Stimulated activated CD8-positive, alpha-beta memory T cell treated with anti-CD3 and anti-CD28 coated beads, Interleukin-7, amount 100 ng/mL, for 48 hours (primary cell): ENCODE data around the gene MYO6.
"Not testable (repeated sequence)": the region's sequence is repeated elsewhere in the genome, so short reads cannot be mapped to it uniquely, and the experiment has no call there.

Source experiments
- DNase-seq, 2 donors: peaks; one replicate each; pipeline ENCODE4 v3.0.0-alpha.2; 2020; ENCODE audit warnings: low read depth in 1 of 2; ENCODE audit errors: extremely low read depth in 1 of 2

The MYO6 gene

DNA sequence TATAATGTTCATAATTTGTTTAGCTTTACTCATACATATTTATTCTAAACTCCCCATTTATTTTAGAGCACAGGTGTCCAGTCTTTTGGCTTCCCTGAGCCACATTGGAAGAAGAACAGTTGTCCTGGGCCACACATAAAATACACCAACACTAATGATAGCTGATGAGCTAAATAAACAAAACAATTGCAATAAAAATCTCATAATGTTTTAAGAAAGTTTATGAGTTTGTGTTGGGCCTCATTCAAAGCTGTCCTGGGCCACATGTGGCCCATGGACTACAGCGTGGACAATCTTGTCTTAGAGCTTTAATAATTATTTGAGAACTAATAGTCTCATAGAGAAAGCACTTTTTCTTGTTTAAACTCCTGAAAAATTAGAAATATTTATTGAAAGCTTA is 131.3 kb downstream of the MYO6 start:
- no peak for DNase-seq

DNA sequence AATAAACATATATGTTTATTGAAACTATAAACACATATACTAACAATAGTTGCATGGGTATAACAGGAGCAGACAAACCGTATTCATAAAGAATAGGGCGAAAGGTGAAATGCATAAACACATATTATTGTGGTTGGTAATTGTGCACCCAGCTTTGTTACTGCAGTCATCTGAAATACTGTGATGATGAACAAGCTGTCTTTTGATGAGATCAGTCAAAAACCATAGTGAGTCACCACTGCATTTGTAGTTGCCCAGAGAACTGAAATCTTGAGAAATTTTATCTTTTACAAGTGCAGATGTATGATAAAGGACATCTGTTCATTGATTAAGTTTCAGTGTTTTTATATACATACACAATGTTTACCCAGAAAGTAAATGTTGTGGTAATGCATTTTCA is 133.7 kb downstream of the MYO6 start:
- DNase-seq = no peak

DNA sequence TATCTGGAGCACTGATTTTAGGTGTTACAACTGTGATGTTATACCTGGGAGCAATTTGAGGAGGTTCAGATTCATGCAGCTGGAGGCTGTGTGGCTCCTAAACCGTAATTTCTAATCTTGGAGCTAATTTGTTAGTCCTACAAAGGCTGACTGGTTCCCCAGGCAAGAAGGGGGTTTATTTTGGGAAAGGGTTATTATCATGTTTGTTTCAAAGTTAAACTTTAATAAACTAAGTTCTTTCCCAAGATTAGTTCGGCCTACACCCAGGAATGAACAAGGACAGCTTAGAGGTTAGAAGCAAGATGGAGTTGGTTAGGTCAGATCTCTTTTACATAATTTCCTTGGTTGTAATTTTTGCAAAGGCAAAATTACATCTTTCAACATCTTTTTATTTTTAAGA is 135.8 kb downstream of the MYO6 start:
- no peak for DNase-seq

DNA sequence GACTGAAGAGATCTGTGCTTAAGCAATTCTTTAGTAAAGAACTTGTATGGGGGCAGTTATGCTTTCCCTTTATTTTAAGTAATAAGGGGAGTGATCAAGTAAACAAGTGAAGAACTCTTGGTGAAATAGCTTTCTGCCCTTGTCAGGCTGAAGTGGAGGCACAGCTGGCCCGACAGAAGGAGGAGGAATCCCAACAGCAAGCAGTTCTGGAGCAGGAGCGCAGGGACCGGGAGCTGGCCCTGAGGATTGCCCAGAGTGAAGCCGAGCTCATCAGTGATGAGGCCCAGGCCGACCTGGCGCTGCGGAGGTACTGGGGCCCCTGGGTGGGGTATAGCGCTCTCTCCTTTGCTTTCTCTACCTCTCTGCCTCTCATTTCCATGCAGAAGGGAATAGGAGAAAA is 143.3 kb downstream of the MYO6 start:
- no peak for DNase-seq

DNA sequence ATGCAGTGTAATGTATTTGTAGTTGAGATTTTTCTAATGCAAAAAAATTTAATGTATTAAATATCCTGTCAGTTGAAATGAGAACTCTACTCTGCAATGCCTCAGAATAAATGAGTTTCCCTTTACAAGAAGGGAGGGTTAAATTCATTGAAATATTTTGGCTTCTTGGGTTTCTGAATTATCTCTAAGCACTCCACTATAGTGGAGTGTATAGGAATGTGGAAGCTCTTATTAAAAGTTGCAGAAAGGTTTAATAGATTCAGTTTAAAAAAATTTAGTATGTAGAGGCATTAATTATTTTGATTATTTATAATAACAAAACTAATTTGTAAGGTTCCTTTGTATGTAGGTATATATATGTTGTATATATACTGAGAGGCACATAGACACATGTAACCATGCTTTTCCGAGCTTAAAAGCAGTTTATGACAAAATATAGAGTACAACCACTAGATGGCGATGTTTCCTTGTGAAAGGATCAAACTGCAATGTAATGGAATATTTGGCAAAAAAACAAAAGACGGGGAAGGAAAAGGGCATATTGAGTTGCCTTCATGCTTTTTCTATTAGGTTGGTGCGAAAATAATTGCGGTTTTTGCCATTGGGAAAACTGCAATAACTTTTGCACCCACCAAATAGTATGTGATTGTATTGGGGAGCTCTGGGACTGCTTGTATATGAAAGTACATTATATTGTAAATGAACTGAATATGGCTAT is 144.2 kb downstream of the MYO6 start:
- DNase-seq = no peak

DNA sequence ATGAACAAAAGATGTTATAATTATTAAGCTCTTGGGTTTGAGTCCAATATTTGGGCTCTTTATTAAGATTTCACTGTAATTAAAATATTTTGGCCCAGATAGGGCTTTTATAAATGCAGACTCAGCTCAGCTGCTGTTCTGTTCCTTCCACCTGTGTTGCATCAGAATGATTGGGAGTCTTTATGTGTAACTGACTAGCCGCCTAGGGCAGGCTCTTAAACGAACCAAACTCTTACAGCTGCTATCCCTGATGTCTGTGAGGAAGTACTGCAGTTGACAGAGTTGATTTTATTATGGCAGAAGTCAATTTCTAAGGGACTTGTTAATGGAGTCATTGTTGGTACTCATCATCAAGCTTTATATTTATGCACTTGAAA is 144.7 kb downstream of the MYO6 start:
- no peak for DNase-seq

DNA sequence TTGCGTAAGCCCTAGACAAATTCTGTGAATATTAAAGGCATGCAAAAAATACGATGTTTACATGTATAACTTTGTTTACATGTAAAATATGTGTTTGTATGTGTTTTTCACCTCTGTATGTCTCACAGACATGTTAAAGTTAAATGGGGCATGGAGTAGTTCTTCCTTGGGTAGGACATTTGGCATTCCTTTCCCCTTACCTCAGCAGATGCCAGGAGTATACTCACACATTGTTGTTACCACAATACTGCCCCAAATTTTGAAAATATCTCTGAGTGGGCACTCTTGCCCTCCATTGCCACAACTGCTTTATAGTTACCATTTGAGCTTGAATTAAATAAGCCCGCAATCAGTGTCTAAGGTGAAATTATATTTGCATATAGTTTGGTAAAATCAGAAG is 147.5 kb downstream of the MYO6 start:
- DNase-seq = no peak

DNA sequence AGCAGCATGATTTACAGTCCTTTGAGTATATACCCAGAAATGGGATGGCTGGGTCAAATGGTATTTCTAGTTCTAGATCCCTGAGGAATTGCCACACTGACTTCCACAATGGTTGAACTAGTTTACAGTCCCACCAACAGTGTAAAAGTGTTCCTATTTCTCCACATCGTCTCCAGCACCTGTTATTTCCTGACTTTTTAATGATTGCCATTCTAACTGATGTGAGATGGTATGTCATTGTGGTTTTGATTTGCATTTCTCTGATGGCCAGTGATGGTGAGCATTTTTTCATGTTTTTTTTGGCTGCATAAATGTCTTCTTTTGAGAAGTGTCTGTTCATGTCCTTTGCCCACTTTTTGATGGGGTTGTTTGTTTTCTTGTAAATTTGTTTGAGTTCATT is 151.2 kb downstream of the MYO6 start:
- DNase-seq = not testable (repeated sequence)

DNA sequence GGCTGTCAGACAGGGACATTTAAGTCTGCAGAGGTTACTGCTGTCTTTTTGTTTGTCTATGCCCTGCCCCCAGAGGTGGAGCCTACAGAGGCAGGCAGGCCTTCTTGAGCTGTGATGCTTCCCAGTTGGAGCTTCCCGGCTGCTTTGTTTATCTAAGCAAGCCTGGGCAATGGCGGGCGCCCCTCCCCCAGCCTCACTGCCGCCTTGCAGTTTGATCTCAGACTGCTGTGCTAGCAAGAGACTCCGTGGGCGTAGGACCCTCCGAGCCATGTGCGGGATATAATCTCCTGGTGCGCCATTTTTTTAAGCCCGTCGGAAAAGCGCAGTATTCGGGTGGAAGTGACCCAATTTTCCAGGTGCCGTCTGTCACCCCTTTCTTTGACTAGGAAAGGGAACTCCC is 156.1 kb downstream of the MYO6 start:
- not testable (repeated sequence) for DNase-seq

DNA sequence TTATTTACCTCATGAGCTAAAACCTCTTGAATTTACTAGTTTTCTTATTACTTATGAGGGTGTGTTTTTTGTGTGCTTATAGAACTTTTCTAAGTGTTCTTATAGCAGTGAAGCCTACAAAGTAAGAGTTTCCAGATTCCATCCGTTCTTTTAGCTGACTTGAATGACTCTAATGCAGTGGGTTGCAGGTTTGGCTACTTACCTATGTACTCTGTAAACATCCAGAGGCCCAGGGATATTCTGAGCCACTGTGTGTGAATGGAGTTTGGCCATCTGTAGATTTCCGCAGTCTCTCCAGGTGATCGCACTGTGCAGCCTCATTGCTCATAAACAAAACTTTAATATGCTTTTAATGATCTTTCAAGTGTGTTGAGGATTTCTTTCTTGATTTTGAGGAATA is 157.8 kb downstream of the MYO6 start:
- DNase-seq = no peak

DNA sequence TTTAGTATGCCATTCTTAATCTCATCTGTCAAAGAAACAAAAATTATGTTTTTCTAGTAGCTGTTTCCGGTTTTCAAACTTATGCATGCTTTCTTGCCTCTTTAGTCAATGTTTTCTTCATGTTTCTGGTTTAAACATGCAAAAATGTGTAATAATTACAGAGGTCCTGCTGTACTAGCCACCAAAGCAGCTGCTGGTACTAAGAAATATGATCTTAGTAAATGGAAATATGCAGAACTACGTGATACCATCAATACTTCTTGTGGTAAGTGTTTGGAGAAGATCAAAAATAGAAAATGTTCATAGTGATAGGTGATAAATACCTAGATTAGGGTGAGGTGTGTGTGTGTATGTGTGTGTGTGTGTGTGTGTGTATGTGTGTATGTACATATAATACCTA is 158.4 kb downstream of the MYO6 start:
- no peak for DNase-seq

DNA sequence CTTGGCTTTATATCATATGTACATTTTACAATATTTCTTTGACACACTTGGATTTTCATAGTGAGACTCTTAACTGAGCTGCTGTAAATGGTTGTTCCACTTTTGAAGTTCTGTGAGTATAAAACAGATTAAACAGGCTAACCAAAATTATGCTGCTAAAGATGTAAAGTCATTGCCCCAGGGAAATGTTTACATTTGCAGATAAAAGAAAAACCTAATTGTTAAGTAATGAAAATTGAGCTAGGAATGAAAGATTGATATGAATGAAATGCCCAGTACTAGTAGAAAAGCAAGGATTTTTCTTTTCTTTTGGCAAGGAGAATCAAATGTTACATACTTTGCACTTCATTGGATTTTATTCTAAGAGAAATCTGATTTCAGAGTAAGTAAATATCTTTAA is 164.0 kb downstream of the MYO6 start:
- no peak for DNase-seq

DNA sequence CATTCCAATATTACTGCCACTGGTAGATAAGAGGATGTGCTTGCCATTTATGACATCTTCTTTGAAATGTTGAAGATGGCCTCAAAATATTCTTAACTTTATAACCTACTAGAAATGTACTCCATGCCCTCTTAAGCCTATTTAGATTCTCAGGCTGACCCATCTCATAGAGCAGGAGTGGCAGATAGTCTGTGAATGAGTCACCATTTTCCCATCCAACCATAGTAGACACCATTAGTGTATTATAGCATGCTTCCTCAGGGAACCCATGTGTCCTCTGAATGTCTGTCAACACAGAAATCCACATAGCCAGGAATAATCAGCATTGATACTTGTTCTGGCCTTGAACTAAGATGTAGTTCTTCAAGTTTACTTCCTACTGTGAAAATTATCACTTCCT is 173.2 kb downstream of the MYO6 start:
- no peak for DNase-seq

DNA sequence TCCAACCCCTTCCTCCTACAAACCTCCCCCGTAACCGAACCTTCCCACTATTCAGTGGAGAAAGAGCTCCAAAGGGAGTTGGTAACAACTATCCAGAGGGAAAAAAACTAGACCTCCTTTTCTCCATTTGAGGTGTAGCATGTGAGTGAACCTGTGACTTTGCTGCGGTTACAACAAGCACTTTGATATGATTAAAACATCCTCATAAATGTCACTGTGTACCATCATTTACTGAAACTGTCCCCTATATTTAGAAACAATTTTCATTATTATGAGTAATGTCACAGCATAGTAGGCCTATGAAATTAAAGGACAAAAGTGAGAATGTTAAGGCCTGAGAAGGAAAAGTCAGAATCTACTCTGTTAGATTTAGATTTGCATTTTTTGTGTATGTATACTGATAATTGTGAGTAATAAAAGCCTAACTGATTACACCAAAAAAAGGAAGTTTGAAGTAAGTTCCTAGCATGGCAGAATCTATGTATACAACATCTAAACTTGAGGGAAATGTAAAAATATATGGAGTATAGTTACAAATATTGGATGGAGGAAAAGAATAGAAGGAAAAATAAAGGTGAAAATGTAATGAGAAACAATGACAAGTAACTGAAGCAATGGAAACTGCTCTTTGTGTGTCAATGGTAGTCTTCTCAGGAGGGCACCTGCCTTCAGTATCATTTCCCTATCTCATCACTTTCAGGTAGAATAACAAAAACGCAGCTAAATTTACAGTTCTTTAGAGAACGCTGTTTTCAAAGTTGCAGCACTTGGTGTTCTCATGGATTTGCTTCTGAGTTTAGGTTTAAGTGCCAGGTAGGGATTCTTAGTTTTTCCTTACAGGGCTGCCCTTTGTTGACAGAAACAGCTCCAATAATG is 177.5 kb downstream of the MYO6 start:
- DNase-seq = no peak

DNA sequence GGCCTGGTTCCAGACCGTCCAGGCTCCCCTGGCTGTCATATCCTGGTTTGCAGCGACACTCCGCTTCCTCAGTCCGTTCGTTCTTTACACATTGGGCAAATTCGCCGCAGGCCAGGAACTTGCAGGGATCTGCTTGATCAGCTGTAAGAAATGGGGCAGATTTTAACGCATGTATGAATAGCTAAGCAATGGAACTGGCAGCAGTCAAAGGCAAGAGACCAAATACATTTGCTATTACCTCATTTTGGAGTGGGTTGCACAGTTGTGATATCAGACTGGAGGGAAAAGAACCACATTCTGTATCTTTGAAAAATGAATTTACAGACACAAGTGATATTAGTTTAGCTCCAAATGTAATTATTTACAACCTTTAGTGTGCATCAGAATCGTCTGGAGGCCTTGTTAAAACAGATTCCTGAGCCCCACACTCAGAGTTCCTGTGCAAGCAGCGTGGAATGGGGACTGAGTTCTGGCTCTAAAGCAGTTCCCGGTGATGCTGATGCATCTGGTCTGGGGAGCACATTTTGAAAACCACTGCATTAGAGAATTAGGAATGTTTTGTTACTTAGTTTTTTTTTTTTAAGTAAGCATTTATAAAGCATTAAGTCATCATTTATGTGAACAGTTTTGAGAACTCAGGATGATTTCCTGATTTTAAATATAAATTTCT is 182.1 kb downstream of the MYO6 start:
- DNase-seq = no peak

DNA sequence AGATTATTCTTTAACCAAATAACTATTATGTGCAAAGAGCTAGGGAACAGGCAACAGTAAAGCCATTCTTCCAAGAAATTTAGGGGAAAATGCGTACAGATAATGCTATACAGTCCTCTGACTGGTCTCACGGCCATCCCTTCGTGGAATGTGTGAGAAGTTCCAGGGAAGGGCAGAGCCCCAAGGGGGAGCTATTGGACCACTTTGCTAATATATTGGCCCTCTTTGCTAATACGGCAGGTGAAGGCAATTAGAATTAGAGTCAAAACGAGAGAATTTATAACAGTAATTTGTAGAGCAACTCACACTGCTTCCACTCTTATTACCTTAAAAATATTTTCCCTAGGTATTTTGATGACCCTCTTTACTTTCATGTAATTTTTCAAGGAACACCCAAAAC is 183.0 kb downstream of the MYO6 start:
- DNase-seq = no peak

DNA sequence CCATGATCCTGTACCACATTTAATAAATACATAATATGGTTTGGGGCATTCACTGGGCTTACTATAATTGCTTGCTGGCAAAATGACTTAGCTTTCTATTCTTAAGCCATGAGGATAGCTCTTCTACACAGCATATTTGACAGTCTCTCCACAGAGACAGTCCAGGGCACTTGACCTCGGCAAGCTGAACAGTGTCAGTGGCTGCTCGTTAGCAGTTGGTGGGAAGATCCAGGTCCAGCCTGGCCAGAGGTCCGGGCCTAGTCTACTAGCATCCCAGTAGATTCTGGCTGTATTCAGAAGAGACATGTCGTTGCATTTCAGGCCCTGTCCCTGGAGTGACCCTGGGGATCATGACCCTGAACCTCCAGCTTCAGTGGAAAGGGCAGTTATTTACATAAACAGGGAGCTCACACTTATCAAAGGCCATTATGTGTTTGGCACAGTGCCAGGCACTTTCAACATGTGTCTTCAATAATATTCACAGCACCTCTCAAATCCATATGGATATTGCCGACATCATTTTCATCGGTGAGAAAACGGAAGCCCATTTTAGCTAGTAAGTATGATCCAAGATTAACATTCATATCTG is 184.4 kb downstream of the MYO6 start:
- no peak for DNase-seq

DNA sequence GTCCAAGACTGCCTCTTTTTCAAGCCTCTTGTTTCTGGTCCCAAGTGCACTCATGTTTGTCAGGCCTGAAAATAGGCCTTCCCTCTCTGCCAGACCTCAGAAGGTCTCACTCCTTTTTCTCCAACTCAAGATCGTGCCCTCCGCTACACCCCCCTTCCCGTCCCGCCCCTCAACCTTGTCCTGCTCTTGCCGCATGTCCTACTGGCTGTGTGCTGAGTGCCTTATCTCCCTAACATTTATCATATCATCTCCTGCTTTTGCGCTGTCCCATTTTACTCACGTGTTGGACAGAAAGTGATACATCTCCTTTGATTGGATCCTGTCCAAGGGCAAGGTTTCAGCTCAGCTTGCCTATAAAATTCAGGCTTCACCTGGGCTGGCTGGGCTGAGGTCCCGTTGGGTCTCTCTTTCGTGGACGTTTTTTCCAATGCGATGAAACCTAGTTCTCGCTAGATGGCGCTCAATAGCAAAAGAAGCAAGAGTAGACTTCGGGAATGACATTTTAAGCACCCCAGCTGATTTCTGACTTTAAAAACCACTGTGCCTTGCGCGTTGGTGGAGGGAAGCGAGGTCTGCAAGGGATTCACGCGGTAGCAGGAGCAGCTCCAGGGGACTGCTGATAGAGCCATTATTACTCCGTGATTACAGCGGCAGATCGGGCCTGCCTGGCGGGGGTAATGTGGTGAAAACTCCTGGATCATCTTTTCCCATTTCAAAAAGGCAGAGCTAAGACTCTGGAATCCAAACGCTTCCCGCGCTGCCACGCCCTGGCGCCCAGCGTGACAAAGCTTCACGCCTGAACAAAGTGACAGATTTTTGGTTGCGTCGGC is 185.8 kb downstream of the MYO6 start:
- DNase-seq = no peak

DNA sequence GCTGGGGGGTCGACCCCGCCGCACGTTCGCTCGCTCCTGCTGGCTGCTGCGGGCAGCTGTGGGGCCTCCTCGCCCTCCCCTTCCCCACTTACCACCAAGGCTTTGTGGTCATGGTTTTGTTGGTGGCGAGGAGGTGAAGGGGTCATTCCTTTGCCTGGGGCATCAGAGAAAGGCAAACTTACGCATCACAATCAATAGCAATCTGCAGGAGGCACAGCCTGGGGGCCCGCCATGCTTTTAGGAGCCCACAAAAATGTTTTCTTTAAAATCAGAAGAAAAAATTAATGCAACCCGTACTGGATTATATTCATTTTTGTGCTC is 186.4 kb downstream of the MYO6 start:
- no peak for DNase-seq

DNA sequence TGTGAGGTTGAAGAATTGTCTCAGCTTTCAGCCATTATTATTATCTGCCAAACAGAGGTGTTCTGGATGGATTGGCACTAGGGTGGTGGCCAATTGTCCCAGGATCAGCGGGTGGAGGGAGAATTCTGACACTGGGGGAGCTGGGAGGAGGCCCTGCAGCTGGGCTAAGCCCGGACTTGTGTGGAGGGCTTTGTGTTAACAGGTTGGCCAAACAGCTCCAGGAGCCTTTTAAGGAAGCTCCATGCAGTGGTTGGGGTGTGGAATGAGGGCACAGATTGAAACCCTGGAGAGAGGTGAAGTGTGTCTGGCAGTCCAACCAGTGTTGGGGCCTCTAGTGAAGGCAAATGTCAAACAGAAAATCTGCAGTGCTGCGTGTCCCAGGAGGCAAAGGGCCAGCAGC is 187.6 kb downstream of the MYO6 start:
- no peak for DNase-seq

DNA sequence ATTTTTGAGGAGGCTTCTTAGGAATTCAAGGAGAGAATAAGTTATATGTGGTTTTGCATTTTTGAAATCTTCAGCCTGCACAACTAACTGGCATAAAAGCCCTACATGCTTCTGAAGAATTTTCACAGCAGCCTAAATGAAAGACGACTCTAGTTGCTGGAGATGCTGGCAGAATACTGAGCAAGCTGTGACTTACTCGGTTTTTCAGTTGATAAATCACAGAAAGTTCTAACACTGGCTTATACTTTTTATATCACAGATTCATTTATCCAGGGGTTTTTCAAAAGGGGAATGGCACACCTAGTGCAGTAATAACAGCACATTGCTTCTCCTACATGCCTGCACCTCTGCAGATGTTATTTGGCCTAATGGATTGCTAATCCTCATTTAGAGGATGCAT is 188.8 kb downstream of the MYO6 start:
- DNase-seq = no peak
